Measurements from ENCODE around the gene INSR.

GRCh38 chr19:7074705-7075282 is 219.4 kb downstream of the INSR start:
- TF ChIP-seq EP300 (IDR thresholded peaks at IDR 0.05) (no peak), POLR2A (IDR thresholded peaks at IDR 0.05) (no peak), POLR2AphosphoS5 (IDR thresholded peaks at IDR 0.05) (no peak)
- TF ChIP-seq, protein P1, sequence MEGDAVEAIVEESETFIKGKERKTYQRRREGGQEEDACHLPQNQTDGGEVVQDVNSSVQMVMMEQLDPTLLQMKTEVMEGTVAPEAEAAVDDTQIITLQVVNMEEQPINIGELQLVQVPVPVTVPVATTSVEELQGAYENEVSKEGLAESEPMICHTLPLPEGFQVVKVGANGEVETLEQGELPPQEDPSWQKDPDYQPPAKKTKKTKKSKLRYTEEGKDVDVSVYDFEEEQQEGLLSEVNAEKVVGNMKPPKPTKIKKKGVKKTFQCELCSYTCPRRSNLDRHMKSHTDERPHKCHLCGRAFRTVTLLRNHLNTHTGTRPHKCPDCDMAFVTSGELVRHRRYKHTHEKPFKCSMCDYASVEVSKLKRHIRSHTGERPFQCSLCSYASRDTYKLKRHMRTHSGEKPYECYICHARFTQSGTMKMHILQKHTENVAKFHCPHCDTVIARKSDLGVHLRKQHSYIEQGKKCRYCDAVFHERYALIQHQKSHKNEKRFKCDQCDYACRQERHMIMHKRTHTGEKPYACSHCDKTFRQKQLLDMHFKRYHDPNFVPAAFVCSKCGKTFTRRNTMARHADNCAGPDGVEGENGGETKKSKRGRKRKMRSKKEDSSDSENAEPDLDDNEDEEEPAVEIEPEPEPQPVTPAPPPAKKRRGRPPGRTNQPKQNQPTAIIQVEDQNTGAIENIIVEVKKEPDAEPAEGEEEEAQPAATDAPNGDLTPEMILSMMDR (IDR thresholded peaks at IDR 0.05): no peak
